ENCODE results near the gene LTB. TPM values are rescaled to one million over a fixed set of nuclear protein-coding genes. Genes with fewer than 3 reads are reported as not detected.

Gene LTB
- total and polyA plus RNA-seq, 2 donors (not counting 3 experiments of a cell fraction or from before 2014, with no cell fraction given), result 1.2 to 2.1 TPM

DNA sequence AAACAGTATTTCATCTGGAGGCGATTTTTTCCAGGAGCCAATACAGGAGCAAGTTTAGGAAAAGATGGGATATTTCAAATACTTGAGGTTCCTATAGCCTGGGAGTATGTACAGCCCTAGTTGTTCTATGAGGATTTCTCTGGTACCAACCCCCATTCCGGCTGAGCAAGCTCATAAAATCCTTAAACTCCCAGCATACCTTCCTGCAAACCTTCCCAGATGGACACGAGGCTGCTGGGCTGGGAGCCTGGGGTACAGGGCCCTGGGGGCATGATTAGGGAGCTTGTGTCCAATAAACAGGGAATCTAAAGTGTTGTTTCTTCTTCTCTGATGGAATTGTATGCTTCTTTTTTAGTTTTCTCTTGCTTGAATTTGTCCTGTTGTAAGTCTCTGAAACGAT is 39.8 kb upstream of the LTB start:
- DNase-seq (ENCODE audit: low read depth, low spot score) (no peak), FAIRE-seq (peak; percentile 8)
- no peaks in the 10 kb centered on the region for H3K9me1 ChIP-seq (replicated peaks; ENCODE audit: control insufficient read depth, extremely low read depth, insufficient read depth, low read length)
- intact Hi-C loops (cut with micrococcal nuclease), result loop anchor here (1.0 to 5.0 kb wide), 3 partner anchors 43 to 205 kb away; partner anchors contain the start of gene HSPA1B
- H3K36me3 ChIP-seq (ENCODE audit: control insufficient read depth in 2 of 2, extremely low read depth in 1 of 2, insufficient read depth in 2 of 2, low read length in 2 of 2), result peaks cover 23 to 33% of the 10 kb centered on the region in 2 experiments
- dilution Hi-C loops (cut with MboI; ENCODE audit: extremely low pct_ligation_motif_present, low sequenced_read_pairs), result no loop called here
- no TSS peak for BruUV-seq (replicated peaks)
- peak overlapping the region; percentile 92 for H3K4me2 ChIP-seq (ENCODE audit: insufficient read depth, low read length)
- peak overlapping the region; percentile 99 for H3K9ac ChIP-seq (replicated peaks; ENCODE audit: extremely low read depth, insufficient read depth, low read length)
- peaks cover 13% of the 10 kb centered on the region for H3K4me1 ChIP-seq (ENCODE audit: control insufficient read depth, extremely low read depth, insufficient read depth, low read length)
- H3K27ac ChIP-seq (ENCODE audit: insufficient read depth, low read depth, low read length), result peak overlapping the region; percentile 84
- H2AFZ ChIP-seq (ENCODE audit: low read depth, low read length), result no peak overlapping the region
- CTCF ChIA-PET, result interaction anchor here (0.6 to 3.9 kb wide), 6 partner anchors 18 to 81 kb away, joined by 3 to 18 read pairs (median 4); partner anchors contain the start of genes ATP6V1G2 and DDX39B
- peaks cover 59% of the 10 kb centered on the region for H3K79me2 ChIP-seq (ENCODE audit: control insufficient read depth, insufficient read depth, low read length)
- POLR2A ChIA-PET, result interaction anchor here (0.8 to 2.2 kb wide), 3 partner anchors 12 to 49 kb away, joined by 3 to 4 read pairs (median 3); no protein-coding TSS in a partner anchor
- no peaks in the 10 kb centered on the region for H3K27me3 ChIP-seq (ENCODE audit: control insufficient read depth in 2 of 2, insufficient read depth in 2 of 2, low read length in 2 of 2)
- H3K4me3 ChIP-seq (replicated peaks in 1 of 3; ENCODE audit: insufficient read depth in 1 of 3, low read depth in 1 of 3, low read length in 3 of 3), result peak overlapping the region; percentile 65 to 99 (median 95)
- H3K9me3 ChIP-seq (replicated peaks; ENCODE audit: control insufficient read depth, insufficient read depth, low read length), result no peaks in the 10 kb centered on the region
- no peaks in the 10 kb centered on the region for H4K20me1 ChIP-seq (replicated peaks; ENCODE audit: control insufficient read depth, extremely low read depth, insufficient read depth, low read length)
- TF ChIP-seq FOS (IDR thresholded peaks at IDR 0.05; ENCODE audit: borderline replicate concordance, insufficient read depth, low read length) (no peak), POLR2AphosphoS5 (IDR thresholded peaks at IDR 0.05; ENCODE audit: insufficient read depth, low read depth, low read length) (no peak), POLR2A (IDR thresholded peaks at IDR 0.05; ENCODE audit: low read depth, low read length) (no peak), JUN (IDR thresholded peaks at IDR 0.05; ENCODE audit: borderline replicate concordance, insufficient read depth, insufficient read length, low read depth) (no peak), GATA2 (IDR thresholded peaks at IDR 0.05; ENCODE audit: insufficient read depth, insufficient read length, low read depth, low read length) (no peak), EZH2 (IDR thresholded peaks at IDR 0.05; ENCODE audit: borderline replicate concordance, low read depth, low read length, severe bottlenecking) (no peak), MYC (IDR thresholded peaks at IDR 0.05; ENCODE audit: low read depth, low read length) (no peak)
- TF ChIP-seq, protein P1, sequence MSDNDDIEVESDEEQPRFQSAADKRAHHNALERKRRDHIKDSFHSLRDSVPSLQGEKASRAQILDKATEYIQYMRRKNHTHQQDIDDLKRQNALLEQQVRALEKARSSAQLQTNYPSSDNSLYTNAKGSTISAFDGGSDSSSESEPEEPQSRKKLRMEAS (IDR thresholded peaks at IDR 0.05; ENCODE audit: insufficient read depth, insufficient read length), result no peak
- TF ChIP-seq, protein P2, sequence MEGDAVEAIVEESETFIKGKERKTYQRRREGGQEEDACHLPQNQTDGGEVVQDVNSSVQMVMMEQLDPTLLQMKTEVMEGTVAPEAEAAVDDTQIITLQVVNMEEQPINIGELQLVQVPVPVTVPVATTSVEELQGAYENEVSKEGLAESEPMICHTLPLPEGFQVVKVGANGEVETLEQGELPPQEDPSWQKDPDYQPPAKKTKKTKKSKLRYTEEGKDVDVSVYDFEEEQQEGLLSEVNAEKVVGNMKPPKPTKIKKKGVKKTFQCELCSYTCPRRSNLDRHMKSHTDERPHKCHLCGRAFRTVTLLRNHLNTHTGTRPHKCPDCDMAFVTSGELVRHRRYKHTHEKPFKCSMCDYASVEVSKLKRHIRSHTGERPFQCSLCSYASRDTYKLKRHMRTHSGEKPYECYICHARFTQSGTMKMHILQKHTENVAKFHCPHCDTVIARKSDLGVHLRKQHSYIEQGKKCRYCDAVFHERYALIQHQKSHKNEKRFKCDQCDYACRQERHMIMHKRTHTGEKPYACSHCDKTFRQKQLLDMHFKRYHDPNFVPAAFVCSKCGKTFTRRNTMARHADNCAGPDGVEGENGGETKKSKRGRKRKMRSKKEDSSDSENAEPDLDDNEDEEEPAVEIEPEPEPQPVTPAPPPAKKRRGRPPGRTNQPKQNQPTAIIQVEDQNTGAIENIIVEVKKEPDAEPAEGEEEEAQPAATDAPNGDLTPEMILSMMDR (IDR thresholded peaks at IDR 0.05; ENCODE audit: extremely low read depth in 1 of 2, insufficient read depth in 1 of 2, low read depth in 1 of 2, low read length in 2 of 2), result no peak
